GM23338 (cell line): ENCODE measurements around the gene CFAP77. TPM values are rescaled to one million over a fixed set of nuclear protein-coding genes. Genes with fewer than 3 reads are reported as not detected.

Experiments used
- ATAC-seq: fragments of 200-7000 bp; cut with Tn5 transposase; 3 replicates; pipeline ENCODE4 v1.9.1; 2020
- DNase-seq: peaks from one replicate; pipeline ENCODE4 v3.0.0-alpha.2; 2015; ENCODE audit warnings: low spot score
- H2AFZ ChIP-seq: fragments of 200-600 bp; sonication (generic); 2 replicates; pipeline ENCODE4 v1.8.0; 2016; ENCODE audit warnings: antibody characterized with exemption, mild to moderate bottlenecking, moderate library complexity
- H3F3A ChIP-seq: fragments of 200-600 bp; sonication (generic); replicated peaks from 2 replicates; pipeline ENCODE4 v1.8.0; 2017; ENCODE audit warnings: antibody characterized with exemption, mixed run types, low read depth
- H3K27ac ChIP-seq: fragments of 200-600 bp; sonication (generic); 2 replicates; pipeline ENCODE4 v1.6.1; 2016; ENCODE audit warnings: low read depth
- H3K27me3 ChIP-seq: fragments of 200-600 bp; sonication (generic); 2 replicates; pipeline ENCODE4 v1.8.0; 2016; ENCODE audit warnings: mild to moderate bottlenecking, mixed run types, moderate library complexity; ENCODE audit not compliant: insufficient read depth
- H3K36me3 ChIP-seq: fragments of 200-600 bp; sonication (generic); 2 replicates; pipeline ENCODE4 v1.8.0; 2016; ENCODE audit warnings: mild to moderate bottlenecking; ENCODE audit not compliant: insufficient read depth
- H3K4me1 ChIP-seq: fragments of 200-600 bp; sonication (generic); 2 replicates; pipeline ENCODE4 v1.8.0; 2016; ENCODE audit warnings: mild to moderate bottlenecking, moderate library complexity; ENCODE audit not compliant: insufficient read depth
- H3K4me2 ChIP-seq: fragments of 200-600 bp; sonication (generic); 2 replicates; pipeline ENCODE4 v1.7.1; 2017; ENCODE audit warnings: mixed run types
- H3K4me3 ChIP-seq: fragments of 200-600 bp; sonication (generic); 2 replicates; pipeline ENCODE4 v1.6.1; 2016; ENCODE audit warnings: mixed run types
- H3K79me2 ChIP-seq: fragments of 200-600 bp; sonication (generic); replicated peaks from 2 replicates; pipeline ENCODE4 v1.8.0; 2017; ENCODE audit warnings: mild to moderate bottlenecking; ENCODE audit not compliant: insufficient read depth
- H3K9me2 ChIP-seq: fragments of 200-600 bp; sonication (generic); 2 replicates; pipeline ENCODE4 v1.8.0; 2017; ENCODE audit not compliant: insufficient read depth
- H4K20me1 ChIP-seq: fragments of 200-600 bp; sonication (generic); replicated peaks from 2 replicates; pipeline ENCODE4 v1.8.0; 2017; ENCODE audit warnings: mild to moderate bottlenecking; ENCODE audit not compliant: insufficient read depth
- H3K27ac Mint-ChIP-seq: 2 replicates; pipeline ENCODE4 v1.8.0; 2020; ENCODE audit warnings: inconsistent platforms, mild to moderate bottlenecking, moderate library complexity, mixed read lengths
- H3K27me3 Mint-ChIP-seq: 3 replicates; pipeline ENCODE4 v1.8.0; 2022; ENCODE audit warnings: low read depth, mild to moderate bottlenecking, moderate library complexity, mixed read lengths, inconsistent platforms; ENCODE audit not compliant: insufficient read depth, poor library complexity
- H3K36me3 Mint-ChIP-seq: 3 replicates; pipeline ENCODE4 v1.8.0; 2021; ENCODE audit warnings: low read depth, mild to moderate bottlenecking, inconsistent platforms, moderate library complexity, mixed read lengths
- H3K4me1 Mint-ChIP-seq: 3 replicates; pipeline ENCODE4 v1.8.0; 2020; ENCODE audit warnings: mild to moderate bottlenecking, inconsistent platforms, mixed read lengths
- H3K4me3 Mint-ChIP-seq: 3 replicates; pipeline ENCODE4 v1.8.0; 2021; ENCODE audit warnings: moderate library complexity, mild to moderate bottlenecking, inconsistent platforms, mixed read lengths
- H3K9me3 Mint-ChIP-seq: 3 replicates; pipeline ENCODE4 v1.8.0; 2020; ENCODE audit warnings: moderate library complexity, mild to moderate bottlenecking, inconsistent platforms, mixed read lengths
- CREB1 ChIP-seq: fragments of 250-450 bp; sonication (Bioruptor Pico); IDR thresholded peaks from 2 replicates; pipeline ENCODE4 v1.5.0; 2020; ENCODE audit warnings: low read depth, mild to moderate bottlenecking, moderate library complexity
- CTCF ChIP-seq, 2 experiments: fragments of 200-600 bp in 1 of 2; sonication (generic) in 1 of 2; conservative IDR thresholded peaks; 2 replicates each; pipeline versions ENCODE4 v1.5.1 to v1.6.1; 2016 to 2017; ENCODE audit warnings: antibody characterized with exemption in 2 of 2, low read depth in 2 of 2, mild to moderate bottlenecking in 2 of 2, moderate library complexity in 1 of 2
- ETS1 ChIP-seq: IDR thresholded peaks from 2 replicates; pipeline ENCODE4 v1.6.1; 2016; ENCODE audit warnings: antibody characterized with exemption
- EZH2 ChIP-seq: fragments of 200-600 bp; sonication (generic); IDR thresholded peaks from one replicate; pipeline ENCODE4 v1.8.0; 2017; ENCODE audit warnings: antibody characterized with exemption, mild to moderate bottlenecking, low read depth; ENCODE audit not compliant: unreplicated experiment
- EZH2phosphoT487 ChIP-seq: fragments of 200-600 bp; sonication (generic); IDR thresholded peaks from one replicate; pipeline ENCODE4 v1.8.1; 2018; ENCODE audit warnings: antibody characterized with exemption; ENCODE audit not compliant: unreplicated experiment
- JUNB ChIP-seq: IDR thresholded peaks from one replicate; pipeline ENCODE4 v1.6.1; 2016; ENCODE audit warnings: antibody characterized with exemption; ENCODE audit not compliant: unreplicated experiment
- NANOG ChIP-seq: IDR thresholded peaks from 2 replicates; pipeline ENCODE4 v1.6.1; 2016; ENCODE audit warnings: antibody characterized with exemption, borderline replicate concordance
- POLR2AphosphoS5 ChIP-seq: IDR thresholded peaks from 2 replicates; pipeline ENCODE4 v1.6.1; 2016; ENCODE audit warnings: antibody characterized with exemption, low read depth
- REST ChIP-seq: IDR thresholded peaks from one replicate; pipeline ENCODE4 v1.6.1; 2018; ENCODE audit warnings: antibody characterized with exemption; ENCODE audit not compliant: unreplicated experiment
- STAT1 ChIP-seq: IDR thresholded peaks from one replicate; pipeline ENCODE4 v1.6.1; 2016; ENCODE audit warnings: antibody characterized with exemption; ENCODE audit not compliant: unreplicated experiment
- ZNF114 ChIP-seq: fragments of 250-450 bp; sonication (Bioruptor Pico); IDR thresholded peaks from 2 replicates; pipeline ENCODE4 v1.5.0; 2020; ENCODE audit warnings: mild to moderate bottlenecking, moderate library complexity
- ZNF331 ChIP-seq: fragments of 250-450 bp; sonication (Bioruptor Pico); IDR thresholded peaks from 2 replicates; pipeline ENCODE4 v1.5.0; 2020; ENCODE audit warnings: low read depth, mild to moderate bottlenecking, moderate library complexity
- ZNF462 ChIP-seq: fragments of 250-450 bp; sonication (Bioruptor Pico); IDR thresholded peaks from 2 replicates; pipeline ENCODE4 v1.5.0; 2020; ENCODE audit warnings: mild to moderate bottlenecking, moderate library complexity
- polyA plus RNA-seq: library from polyadenylated mRNA; unstranded; fragments of >200 nt; fragmentation: Nextera tagmentation; extraction: Ambion mirVana; gene quantifications from 2 replicates; pipeline ENCODE4 v1.2.1, GENCODE V29; 2016
- total RNA-seq: library from RNA; depleted of rRNA; stranded (reverse); fragments of >200 nt; shearing (Covaris generic); gene quantifications from 2 replicates; pipeline ENCODE4 v1.2.3, GENCODE V29; 2014

Gene CFAP77
- total and polyA plus RNA-seq, 2 experiments from 2014 or later, result 0.97 to 1.3 TPM

- H3F3A ChIP-seq, result no peaks in the 10 kb centered on the region; the same call in 1 of the 2 replicates
- no peaks in the 10 kb centered on the region for H3K9me2 ChIP-seq
- H3K4me2 ChIP-seq, result peak overlapping the region; percentile 93
- no peak overlapping the region for H3K27ac Mint-ChIP-seq
- H3K4me1 ChIP-seq, result peaks cover 25% of the 10 kb centered on the region
- no peaks in the 10 kb centered on the region; the same call in 1 of the 2 replicates for H3K36me3 ChIP-seq
- no peak overlapping the region for H3K27ac ChIP-seq
- ATAC-seq (no peak), DNase-seq (no peak)
- no peaks in the 10 kb centered on the region for H3K9me3 Mint-ChIP-seq
- peaks cover 23% of the 10 kb centered on the region for H3K4me1 Mint-ChIP-seq
- H3K4me3 ChIP-seq, result peak overlapping the region; percentile 62
- peaks cover 43% of the 10 kb centered on the region for H3K79me2 ChIP-seq
- peaks cover 30% of the 10 kb centered on the region for H3K27me3 ChIP-seq
- TF ChIP-seq REST, result no peak
- no peak for TF ChIP-seq CREB1 (CRISPR knock-in tag)
- TF ChIP-seq EZH2, result no peak
- no peak for TF ChIP-seq ZNF114 (CRISPR knock-in tag)
- no peak for TF ChIP-seq STAT1
- no peak for TF ChIP-seq ZNF331 (CRISPR knock-in tag)
- TF ChIP-seq NANOG, result no peak
- TF ChIP-seq ETS1, result no peak
- no peak for TF ChIP-seq EZH2phosphoT487
- TF ChIP-seq ZNF462 (CRISPR knock-in tag), result no peak
- no peak for TF ChIP-seq JUNB
- TF ChIP-seq CTCF (conservative IDR thresholded peaks at IDR 0.05; ENCODE audit: low read depth in 2 of 2), result no peak
- TF ChIP-seq POLR2AphosphoS5, result no peak
- H3K27me3 Mint-ChIP-seq, result peaks cover 28% of the 10 kb centered on the region
- peak overlapping the region; percentile 90 for H2AFZ ChIP-seq
- H3K36me3 Mint-ChIP-seq, result peaks cover 12% of the 10 kb centered on the region
- peak overlapping the region; percentile 95 for H3K4me3 Mint-ChIP-seq
- peaks cover 9% of the 10 kb centered on the region for H4K20me1 ChIP-seq
Observed at GRCh38 chr9:132407196-132407595, 2.8 kb upstream of the CFAP77 start.
